ENCODE data around the gene CROCC2. TPM values are rescaled to one million over a fixed set of nuclear protein-coding genes. Genes with fewer than 3 reads are reported as not detected.

Gene CROCC2
- total RNA-seq, 4 donors from 2014 or later, result 0.07 TPM; not detected in 3

GRCh38 chr2:240903191-240904060 is 2.7 kb upstream of the CROCC2 start:
- DNase-seq, result no peak
- in situ Hi-C loops (cut with MboI; ENCODE audit: low sequenced_read_pairs in 4 of 4), result no loop called here

GRCh38 chr2:240904216-240905175 is 1.6 kb upstream of the CROCC2 start:
- in situ Hi-C loops (cut with MboI; ENCODE audit: low sequenced_read_pairs in 4 of 4) (no loop called here), intact Hi-C loops (cut with DNase I; ENCODE audit: low total_unique reads) (no loop called here)
- DNase-seq, result no peak
- H3K4me1 ChIP-seq, result peaks cover 0 to 2% of the 10 kb centered on the region in 2 donors
- TF ChIP-seq POLR2A (IDR thresholded peaks at IDR 0.05) (no peak), CTCF (IDR thresholded peaks at IDR 0.05 in 4 of 5, conservative IDR thresholded peaks at IDR 0.05 in 1 of 5) (no peak)
- no peak for ATAC-seq
- peaks cover 0 to 3% (median 0%) of the 10 kb centered on the region in 3 donors for H3K27me3 ChIP-seq
- H3K4me3 ChIP-seq, result no peak overlapping the region
- no peak overlapping the region for H3K27ac ChIP-seq
- H3K9me3 ChIP-seq, result no peaks in the 10 kb centered on the region
- no peaks in the 10 kb centered on the region for H3K36me3 ChIP-seq

More at GRCh38 chr2:240903191-240904060, 2.7 kb upstream of the CROCC2 start:
- intact Hi-C loops (cut with DNase I; ENCODE audit: low total_unique reads), result no loop called here
- Histone ChIP-seq H3K9me3 (no peaks in the 10 kb centered on the region), H3K27me3 (peaks cover 0 to 3% (median 0%) of the 10 kb centered on the region in 3 donors), H3K4me1 (peaks cover 6 to 12% of the 10 kb centered on the region in 2 donors), H3K4me3 (no peak overlapping the region), H3K27ac (no peak overlapping the region), H3K36me3 (no peaks in the 10 kb centered on the region)
- no peak for TF ChIP-seq CTCF (IDR thresholded peaks at IDR 0.05 in 4 of 5, conservative IDR thresholded peaks at IDR 0.05 in 1 of 5)
- no peak for TF ChIP-seq POLR2A (IDR thresholded peaks at IDR 0.05)
- ATAC-seq, result no peak

GRCh38 chr2:240905176-240905781 is 857 bp upstream of the CROCC2 start:
- no peak overlapping the region for H3K4me3 ChIP-seq
- in situ Hi-C loops (cut with MboI; ENCODE audit: low sequenced_read_pairs in 4 of 4), result no loop called here
- no peak for DNase-seq
- no peaks in the 10 kb centered on the region for H3K9me3 ChIP-seq
- no peaks in the 10 kb centered on the region for H3K4me1 ChIP-seq
- H3K27ac ChIP-seq, result no peak overlapping the region
- TF ChIP-seq POLR2A (IDR thresholded peaks at IDR 0.05) (no peak), CTCF (IDR thresholded peaks at IDR 0.05 in 4 of 5, conservative IDR thresholded peaks at IDR 0.05 in 1 of 5) (no peak)
- peaks cover 0 to 3% (median 0%) of the 10 kb centered on the region in 3 donors for H3K27me3 ChIP-seq
- intact Hi-C loops (cut with DNase I; ENCODE audit: low total_unique reads), result no loop called here
- ATAC-seq, result no peak
- H3K36me3 ChIP-seq, result no peaks in the 10 kb centered on the region

- DNase-seq (no peak), ATAC-seq (no peak)
- H3K27ac ChIP-seq, result no peak overlapping the region
- intact Hi-C loops (cut with DNase I; ENCODE audit: low total_unique reads) (no loop called here), in situ Hi-C loops (cut with MboI; ENCODE audit: low sequenced_read_pairs in 4 of 4) (no loop called here)
- no peaks in the 10 kb centered on the region for H3K36me3 ChIP-seq
- H3K4me3 ChIP-seq, result no peak overlapping the region
- H3K9me3 ChIP-seq, result no peaks in the 10 kb centered on the region
- H3K27me3 ChIP-seq, result peaks cover 0 to 3% (median 0%) of the 10 kb centered on the region in 3 donors
- H3K4me1 ChIP-seq, result no peaks in the 10 kb centered on the region
- TF ChIP-seq CTCF (IDR thresholded peaks at IDR 0.05 in 4 of 5, conservative IDR thresholded peaks at IDR 0.05 in 1 of 5), result no peak
- no peak for TF ChIP-seq POLR2A (IDR thresholded peaks at IDR 0.05)
Measured at GRCh38 chr2:240906911-240907590, 915 bp downstream of the CROCC2 start.
